Frontal cortex (tissue), 4 donors: ENCODE results near the gene RAB23. TPM values are rescaled to one million over a fixed set of nuclear protein-coding genes. Genes with fewer than 3 reads are reported as not detected.
"Not testable (repeated sequence)": the region's sequence is repeated elsewhere in the genome, so short reads cannot be mapped to it uniquely, and the experiment has no call there.

Source experiments
- DNase-seq, 2 donors: peaks; one replicate each; pipeline ENCODE4 v3.0.0; 2012; ENCODE audit warnings: low spot score in 2 of 2
- FAIRE-seq: peaks from 2 replicates; lab custom pipeline; 2012; peaks lifted over from hg19 to GRCh38; lab: Jason Lieb, UNC
- total RNA-seq: library from RNA; depleted of rRNA; stranded (reverse); fragments of >200 nt; gene quantifications from one replicate; pipeline ENCODE4 v1.2.3, GENCODE V29; 2014
- donor health status: control.
- donor health status: control.
- donor health status: control.

RAB23 gene
- total RNA-seq, 1 donor from 2014 or later: 34.2 TPM

DNA sequence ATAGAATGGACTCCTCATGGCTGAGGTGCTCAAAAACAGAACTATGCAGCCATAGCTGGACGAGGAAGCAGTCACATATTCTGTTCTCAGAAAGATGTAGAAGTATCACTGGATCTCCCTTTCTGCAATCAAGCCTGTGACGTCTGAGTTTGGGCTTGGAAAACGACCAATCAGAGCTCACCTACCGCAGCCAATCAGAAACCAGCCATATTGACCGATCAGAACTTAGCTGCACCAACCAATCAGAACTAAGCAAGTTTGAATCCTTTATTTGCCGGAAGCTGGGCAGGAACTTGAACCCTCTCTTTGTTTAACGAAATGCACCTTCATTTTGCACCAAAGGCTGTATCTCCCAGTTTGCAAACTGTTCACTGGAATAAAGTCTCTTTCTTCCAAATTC, 21.8 kb upstream of the RAB23 start:
- no peak for DNase-seq
- FAIRE-seq: no peak

DNA sequence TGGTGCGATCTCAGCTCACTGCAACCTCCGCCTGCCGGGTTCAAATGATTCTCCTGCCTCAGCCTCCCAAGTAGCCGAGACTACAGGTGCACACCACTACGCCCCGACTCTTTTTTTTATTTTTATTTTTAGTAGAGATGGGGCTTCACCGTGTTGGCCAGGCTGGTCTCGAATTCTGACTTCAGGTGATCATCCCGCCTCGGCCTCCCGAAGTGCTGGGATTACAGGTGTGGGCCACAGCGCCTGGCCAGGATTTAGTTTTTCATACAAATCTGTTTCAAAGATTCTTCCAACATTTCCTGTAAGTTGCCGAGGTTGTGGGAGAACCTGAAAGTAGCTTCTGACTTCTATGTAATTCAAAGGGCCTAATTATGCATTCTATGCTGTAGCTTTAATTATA, 21.4 kb upstream of the RAB23 start:
- FAIRE-seq: not testable (repeated sequence)

DNA sequence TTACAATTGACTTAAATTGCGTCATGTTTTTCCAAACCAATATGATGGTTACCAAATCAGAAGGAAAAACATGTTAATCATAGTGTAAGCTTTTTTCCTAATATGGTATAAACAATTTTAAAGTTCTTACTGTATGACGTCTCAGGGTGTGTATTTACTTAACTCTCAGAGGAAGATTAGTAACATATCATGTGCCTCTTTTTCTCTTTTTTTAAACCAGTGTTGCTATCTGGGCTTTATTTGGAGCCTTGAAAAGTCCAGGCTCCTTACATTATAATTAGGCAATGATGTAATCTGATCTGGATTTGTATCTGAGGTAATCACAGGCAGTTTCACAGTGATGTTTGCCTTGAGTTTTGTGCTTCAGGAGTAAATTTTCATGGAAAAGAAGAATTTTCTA, 20.4 kb upstream of the RAB23 start:
- FAIRE-seq (no peak), DNase-seq (no peak)

More for the DNA sequence above, 21.4 kb upstream of the RAB23 start:
- not testable (repeated sequence) for DNase-seq

DNA sequence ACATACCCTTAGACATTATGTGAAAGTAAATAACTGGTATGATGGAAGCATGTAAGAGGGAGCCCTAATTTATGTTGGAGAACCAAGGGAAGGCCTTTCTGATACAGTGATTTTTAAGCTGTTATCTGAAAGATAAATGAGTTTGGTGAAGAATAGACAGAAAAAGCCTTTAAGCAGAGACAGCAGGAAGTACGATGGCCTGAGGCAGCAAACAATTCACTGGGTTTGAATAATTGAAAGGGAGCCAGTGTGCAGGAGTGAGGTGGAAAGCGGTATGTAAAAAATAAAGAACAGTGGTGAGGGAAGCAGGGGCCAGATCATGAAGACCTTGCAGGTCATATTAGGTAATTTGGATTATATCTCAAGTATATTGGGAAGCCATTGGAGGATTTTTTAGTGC, 4.1 kb upstream of the RAB23 start:
- no peak for DNase-seq

DNA sequence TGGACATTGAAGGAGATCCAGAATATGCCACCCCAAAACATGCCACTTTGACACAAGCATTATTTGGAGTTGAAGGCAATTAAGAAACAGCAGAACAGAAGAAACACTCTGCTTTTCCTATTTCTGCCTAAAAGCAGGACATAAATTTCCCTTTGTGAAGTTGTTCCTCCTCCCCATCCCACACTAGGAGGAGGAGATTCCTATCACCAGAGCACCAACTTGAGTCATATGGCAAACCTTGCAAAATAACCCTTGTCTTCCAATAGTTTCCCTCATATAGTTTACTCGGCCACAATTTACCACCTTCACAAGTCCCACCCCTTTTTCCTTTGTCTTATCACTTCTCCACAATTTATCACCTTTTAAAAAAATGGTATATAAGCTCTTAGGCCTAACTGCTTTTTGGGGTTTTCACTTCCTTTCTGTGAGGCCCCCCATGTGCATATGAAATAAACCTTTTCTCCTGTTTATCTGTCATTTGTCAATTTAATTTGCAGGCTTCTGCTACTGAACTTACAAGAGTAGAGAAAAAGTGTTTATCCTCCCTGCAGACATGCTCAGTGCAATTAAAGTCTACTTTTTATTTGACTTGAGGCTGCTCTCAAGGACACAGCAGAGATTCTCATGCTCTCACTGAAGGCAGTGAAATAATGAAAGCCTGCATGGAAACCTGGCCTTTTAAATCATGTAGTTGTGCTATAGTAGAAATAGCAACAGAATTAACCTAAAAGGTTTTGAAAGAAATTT, 2.8 kb upstream of the RAB23 start:
- no peak for FAIRE-seq
- no peak for DNase-seq

More for the DNA sequence above, 4.1 kb upstream of the RAB23 start:
- no peak for FAIRE-seq

DNA sequence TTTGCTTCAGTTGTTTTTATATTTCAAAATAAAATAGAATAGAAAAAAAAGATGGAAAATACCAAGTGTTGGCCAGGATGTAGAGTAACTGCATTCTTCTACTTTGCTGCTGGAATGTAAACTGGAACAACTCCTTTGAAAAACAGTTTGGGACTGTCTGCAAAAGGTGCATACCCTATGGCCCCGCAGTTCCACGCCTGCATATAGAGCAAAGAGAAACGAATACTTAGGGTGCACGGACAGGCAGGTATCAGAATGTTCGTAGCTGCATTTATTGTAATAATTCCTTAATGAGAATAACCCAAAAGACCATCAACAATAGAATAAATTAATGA, 603 bp upstream of the RAB23 start:
- DNase-seq: no peak
- FAIRE-seq: no peak

DNA sequence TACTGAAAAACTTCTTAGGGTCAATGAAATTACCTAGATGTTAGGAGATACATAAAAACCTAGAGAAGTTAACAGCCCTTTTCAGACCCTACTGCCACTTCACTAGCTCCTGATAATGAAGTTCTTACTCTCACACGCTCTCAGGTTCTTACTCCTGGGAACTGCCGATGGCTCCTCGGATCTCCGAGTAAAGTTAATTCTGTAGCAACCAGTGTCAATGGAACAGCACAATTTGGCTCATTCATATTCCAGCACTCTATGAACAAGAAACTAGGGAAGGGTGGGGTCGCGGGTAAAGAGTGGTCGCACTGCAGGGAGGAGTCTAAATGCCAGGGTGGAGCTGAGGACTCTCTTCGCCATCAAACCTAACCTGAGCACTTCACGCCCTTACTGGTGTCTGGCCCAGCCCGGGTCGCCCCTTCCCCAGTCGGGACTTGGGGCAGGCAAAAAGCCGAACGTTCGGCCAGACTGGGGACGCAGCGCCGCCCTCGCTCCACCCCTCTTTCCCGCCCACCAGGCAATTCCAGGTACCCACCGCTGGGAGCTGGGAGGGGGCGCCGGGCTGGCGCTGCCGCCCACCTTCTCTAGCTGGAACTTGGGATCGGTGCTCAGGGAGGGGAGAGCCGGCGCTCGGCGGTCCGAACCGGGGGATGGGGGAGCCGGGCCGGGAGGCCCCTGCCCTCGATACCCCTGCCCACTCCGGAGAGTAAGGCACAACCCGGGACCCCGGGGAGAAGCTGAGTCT, 744 bp downstream of the RAB23 start:
- DNase-seq (peak; percentile 38 to 41), FAIRE-seq (no peak)

DNA sequence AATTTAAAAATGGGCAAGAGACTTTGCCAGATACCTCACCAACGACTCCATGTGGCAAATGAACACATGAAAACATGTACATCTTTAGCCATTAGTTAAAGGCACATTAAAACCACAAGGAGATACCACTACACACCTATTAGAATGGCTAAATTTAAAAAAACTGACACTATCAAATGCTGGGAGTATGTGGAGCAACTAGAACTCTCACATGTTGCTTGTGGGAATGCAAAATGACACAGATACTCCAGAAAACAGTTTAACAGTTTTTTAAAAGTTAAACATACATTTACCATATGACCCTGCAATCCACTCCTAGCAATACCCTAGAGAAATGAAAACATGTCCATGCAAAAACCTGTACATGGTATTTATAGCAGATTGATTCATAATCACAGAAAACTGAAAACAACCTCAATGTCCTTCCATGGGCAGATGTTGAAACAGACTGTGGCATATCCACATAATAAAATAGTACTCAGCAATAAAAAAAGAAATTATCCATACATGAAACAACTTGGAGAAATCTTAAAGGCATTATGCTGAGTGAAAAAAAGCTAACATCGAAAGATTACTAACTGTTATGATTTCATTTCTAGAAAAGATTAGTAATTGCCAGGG, 1.9 kb downstream of the RAB23 start:
- DNase-seq (no peak), FAIRE-seq (no peak)

DNA sequence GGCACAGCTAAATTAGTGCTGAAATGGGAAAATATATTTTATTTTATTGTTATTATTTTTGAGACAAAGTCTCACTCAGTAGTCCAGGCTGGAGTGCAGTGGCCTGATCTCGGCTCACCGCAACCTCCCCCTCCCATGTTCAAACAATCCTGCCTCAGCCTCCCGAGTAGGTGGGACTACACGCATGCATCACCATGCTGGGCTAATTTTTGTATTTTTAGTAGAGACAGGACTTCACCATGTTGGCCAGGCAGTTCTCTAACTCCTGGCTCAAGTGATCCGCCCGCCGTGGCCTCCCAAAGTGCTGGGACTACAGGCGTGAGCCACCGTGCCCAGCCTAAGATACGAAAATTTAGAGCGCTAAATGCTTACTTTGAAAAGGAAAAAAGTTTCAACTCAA, 4.8 kb downstream of the RAB23 start:
- no peak for FAIRE-seq
- DNase-seq: no peak

DNA sequence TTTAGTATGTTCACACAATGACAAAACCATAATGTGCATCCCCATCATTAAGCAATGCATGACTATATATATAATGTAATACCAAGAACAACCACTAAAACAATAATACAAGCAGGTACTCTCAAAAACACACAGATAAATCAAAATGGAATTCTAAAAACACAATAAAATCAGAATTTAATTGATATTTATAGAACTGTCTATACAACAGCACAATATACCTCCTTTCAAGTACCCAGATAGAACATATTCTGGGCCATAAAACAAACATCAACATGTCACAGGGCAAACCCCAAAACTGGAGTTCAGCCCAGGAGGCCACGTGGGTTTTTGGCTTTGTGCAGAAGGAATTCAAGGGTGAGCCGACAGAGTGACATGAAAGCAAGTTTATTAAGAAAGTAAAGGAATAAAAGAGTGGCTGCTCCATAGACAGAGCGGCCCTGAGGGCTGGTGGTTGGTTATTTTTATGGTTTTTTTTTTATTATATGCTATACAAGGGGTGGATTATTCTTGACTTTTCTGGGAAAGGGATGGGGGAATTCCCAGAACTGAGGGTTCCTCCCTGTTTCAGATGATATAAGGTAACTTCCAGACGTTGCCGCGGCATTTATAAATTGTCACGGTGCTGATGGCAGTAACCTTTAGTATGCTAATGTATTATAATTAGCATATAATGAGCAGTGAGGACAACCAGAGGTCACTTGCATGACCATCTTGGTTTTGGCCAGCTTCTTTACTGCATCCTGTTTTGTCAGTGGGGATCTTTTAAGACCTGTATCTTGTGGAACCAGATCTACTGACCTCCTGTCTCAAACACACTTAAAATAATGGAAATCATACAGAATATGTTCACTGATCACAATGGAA, 5.6 kb downstream of the RAB23 start:
- no peak for FAIRE-seq
- no peak for DNase-seq

DNA sequence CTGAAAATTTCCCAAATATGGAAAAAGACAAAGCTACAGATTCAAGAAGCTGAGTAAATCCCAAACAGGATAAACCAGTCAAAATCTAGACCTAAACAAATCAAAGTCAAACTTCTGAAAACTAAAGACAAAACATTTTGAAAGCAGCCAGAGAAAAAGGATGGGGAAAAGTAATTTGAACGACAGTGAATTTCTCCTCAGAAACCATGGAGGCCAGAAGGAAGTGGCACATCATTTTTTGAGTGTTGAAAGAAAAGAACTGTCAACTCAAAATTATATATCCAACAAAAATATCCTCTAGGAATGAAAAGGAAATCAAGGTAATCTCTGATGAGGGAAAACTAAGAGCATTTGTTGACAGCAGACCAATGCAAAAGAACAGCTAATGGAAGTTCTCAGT, 6.8 kb downstream of the RAB23 start:
- DNase-seq: no peak
- no peak for FAIRE-seq

DNA sequence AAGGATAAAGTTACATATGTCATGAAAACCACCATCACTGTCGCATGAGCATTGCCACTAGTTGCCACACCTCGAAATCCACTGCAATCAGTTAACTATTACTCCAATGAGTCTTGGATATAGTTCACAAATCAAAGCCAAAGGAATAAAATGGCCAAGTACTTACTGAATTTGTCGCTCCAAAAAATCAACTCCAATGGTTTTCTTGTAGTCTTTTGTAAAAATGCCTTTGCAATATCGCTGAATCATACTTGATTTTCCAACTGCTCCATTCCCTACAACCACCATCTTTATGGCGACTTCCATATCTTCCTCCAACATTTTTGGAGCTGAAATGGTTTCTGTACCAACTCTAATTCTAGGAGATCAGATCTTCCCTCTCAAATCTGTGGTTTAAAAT, 12.0 kb downstream of the RAB23 start:
- DNase-seq: no peak
- no peak for FAIRE-seq

DNA sequence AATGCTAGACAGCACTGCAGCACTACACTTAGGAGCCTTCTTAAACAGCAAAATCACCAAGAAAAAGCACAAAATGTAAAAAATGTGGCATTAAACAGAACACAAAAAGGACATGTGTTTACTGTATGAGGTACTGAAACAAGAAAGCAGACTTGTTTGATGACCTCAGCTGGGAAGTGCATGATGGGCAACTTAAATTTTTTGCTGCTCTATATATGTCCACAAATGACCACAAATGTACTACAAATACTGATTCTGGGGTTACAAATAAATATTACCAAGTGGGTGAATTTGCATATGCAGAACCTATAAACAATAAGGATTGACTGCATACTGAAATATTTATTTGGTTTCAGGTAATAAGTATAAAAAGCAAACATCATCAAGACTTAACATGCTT, 13.1 kb downstream of the RAB23 start:
- DNase-seq (no peak), FAIRE-seq (no peak)

DNA sequence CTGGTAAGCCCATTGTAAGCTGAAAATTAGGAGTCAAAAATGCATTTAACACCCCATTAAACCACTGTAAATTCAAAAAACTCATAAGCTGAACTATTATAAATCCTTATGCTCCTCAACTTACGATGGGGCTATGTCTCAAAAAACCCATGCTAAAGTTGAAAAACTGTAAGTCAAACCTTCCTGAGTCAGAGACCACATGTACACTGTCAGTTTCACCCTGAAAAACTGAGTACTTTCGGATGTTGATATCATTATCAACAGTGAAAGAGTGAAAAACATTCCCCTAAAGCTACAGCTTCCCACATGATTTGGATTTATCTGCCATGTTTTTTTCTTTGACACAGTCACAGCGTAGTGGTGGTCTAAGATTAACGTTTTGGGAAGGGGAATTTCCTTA, 14.2 kb downstream of the RAB23 start:
- FAIRE-seq (no peak), DNase-seq (no peak)

DNA sequence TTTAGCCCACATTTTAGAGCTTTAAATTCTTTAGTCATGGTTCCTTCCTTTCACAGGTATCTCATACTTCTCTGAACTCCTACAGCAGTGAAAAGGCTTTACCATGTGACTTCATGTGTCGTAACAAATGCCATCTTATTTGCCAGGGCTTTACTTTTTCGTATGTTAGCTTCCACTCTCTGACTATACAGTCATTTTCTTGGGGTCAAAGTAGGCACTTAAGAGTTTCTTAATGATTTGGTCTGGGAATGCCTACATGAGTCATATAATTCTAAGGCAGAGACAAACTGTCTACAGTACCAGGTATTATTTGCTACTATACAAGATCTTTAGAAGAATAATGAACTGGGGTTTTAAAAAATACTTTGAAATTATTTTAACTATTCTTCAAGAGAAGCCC, 15.0 kb downstream of the RAB23 start:
- FAIRE-seq (no peak), DNase-seq (no peak)

DNA sequence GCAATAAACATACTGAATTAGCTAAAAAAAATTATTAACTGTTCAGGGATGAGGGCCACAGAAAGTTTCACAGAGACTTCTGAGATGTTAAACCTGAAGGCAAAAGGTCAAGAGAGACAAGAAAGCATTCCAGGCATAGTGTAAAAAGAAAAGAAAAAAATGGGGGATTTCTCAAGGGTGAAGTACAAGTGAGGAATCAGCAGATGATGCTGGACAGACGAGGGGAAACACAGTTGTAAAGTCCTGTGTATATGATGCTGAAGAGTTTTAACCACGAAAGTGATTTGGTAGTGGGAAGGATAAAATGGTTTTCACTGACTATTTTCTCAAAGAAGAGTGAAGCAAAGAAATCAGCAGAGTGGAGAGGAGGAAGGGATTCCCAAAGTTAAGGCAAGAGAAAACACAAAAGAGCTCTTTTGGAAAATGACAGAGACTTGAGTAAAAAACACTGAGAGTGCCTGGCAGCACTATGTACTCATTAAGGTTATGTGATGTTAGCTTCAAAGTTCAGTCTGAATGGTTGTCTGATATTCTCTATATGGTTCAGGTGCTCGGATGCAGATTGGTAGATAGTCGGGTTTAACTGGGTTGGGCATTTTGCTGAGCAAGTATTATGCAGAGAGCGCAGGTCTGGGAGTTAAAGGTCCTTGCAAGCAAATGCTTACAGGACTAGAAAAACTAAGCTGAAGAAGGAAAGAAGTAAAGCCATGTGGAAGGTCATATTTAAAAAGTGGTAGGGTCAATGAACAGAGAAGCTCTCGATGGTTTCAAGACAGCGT, 16.4 kb downstream of the RAB23 start:
- FAIRE-seq: no peak
- no peak for DNase-seq

DNA sequence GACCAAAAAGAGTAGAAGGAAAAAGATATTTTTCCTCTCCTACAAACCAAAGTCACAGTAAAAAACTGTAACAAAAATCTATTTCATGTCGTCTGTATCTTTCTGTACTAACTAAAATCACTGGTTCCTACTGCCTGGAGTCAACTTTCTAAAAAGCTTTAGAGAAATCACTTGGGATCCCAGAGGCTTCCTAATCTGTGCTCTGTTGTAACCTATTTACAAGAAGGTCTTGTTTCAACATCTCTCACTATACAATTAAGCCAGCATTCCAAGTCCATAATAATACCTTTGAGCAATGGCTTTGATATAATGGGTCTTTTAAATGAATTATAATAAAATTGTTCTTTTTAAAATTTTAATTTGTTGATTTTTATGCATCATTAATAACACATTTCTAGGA, 20.4 kb downstream of the RAB23 start:
- no peak for FAIRE-seq
- no peak for DNase-seq

DNA sequence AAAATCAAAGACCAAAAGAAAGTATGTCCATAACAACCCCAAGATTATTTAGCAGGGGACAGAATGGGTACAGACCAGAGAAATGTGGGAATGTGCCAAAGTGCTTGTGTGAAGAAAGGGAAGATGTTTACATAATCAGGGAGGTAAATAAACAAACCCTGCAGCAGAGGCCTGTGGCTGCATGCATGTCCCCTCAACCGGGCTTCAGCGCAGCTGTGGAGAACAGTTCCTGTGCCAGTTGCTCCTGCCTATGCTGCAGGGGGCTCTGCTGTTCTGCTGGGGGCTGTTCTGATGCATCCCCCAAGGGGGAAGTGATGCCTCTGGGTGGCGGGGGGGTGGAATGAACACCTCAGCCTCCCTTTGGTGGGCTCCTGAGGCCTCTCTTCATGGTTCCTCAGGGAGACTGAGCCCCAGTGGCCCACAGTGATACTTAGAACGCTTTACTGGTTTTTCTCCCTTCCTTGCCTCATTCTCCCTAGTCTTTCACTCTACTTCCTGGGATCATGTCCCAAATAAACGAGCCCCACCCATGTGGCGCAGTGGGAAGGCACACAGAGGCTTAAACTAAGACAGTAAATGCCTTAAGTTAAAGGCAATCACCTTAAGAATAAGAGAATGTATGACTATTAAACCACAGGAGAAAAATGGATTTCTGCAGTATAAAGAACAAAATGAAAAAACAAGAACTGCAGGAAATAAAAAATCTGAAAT, 23.0 kb downstream of the RAB23 start:
- FAIRE-seq: no peak
- DNase-seq: no peak

DNA sequence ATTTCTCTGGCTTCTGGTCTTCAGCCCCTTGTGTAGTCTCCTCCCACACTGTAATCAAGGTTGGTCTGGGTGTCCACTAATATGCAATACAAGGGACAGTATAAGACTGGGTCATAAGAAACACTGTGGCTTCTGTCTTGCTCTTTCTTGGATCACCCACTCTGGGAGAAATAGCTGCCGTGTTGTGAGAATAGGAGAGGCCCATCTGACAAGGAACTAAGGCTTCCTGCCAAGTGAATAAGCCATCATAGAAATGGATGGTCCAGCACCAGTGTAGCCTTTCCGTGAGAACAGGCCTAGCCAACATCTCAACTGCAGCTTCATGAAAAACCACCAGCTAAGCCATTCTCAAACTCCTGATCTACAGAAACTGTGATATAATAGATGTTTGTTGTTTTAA, 26.6 kb downstream of the RAB23 start:
- FAIRE-seq (no peak), DNase-seq (no peak)
